ENCODE data around the gene THOP1. TPM values are rescaled to one million over a fixed set of nuclear protein-coding genes. Genes with fewer than 3 reads are reported as not detected.
"Not testable (repeated sequence)": the region's sequence is repeated elsewhere in the genome, so short reads cannot be mapped to it uniquely, and the experiment has no call there.

THOP1 gene
- total RNA-seq, 1 experiment from 2014 or later = 85.8 TPM

- Histone ChIP-seq H3F3A (ENCODE audit: insufficient read depth, low read depth) (no peaks in the 10 kb centered on the region), H3K9me2 (ENCODE audit: insufficient read depth) (no peaks in the 10 kb centered on the region), H4K20me1 (ENCODE audit: insufficient read depth) (no peaks in the 10 kb centered on the region), H3K27ac (no peak overlapping the region), H3K79me2 (ENCODE audit: low read depth) (peaks cover 13% of the 10 kb centered on the region), H2AFZ (no peak overlapping the region), H3K9me3 (ENCODE audit: insufficient read depth, low read depth) (no peaks in the 10 kb centered on the region), H3K4me1 (replicated peaks; ENCODE audit: insufficient read depth) (no peaks in the 10 kb centered on the region), H3K4me3 (no peak overlapping the region), H3K4me2 (no peak overlapping the region), H3K27me3 (ENCODE audit: insufficient read depth, low read depth) (no peaks in the 10 kb centered on the region), H3K36me3 (ENCODE audit: low read depth) (no peaks in the 10 kb centered on the region)
- POLR2A ChIA-PET (ENCODE audit: unreplicated experiment) = no interaction called here
- BruUV-seq (replicated peaks) = no TSS peak
- no peak for DNase-seq
- CTCF ChIA-PET = no interaction called here
- TF ChIP-seq EZH2 (IDR thresholded peaks at IDR 0.05; ENCODE audit: low read depth) (no peak), CTCF (conservative IDR thresholded peaks at IDR 0.05) (no peak)
- intact Hi-C loops (cut with micrococcal nuclease; ENCODE audit: unreplicated experiment) = no loop called here
Observed at GRCh38 chr19:2791876-2792275, 6.6 kb downstream of the THOP1 start.

GRCh38 chr19:2792666-2793065, 7.4 kb downstream of the THOP1 start:
- H3K4me2 ChIP-seq; H3K79me2 ChIP-seq (ENCODE audit: low read depth); H2AFZ ChIP-seq; H3F3A ChIP-seq (ENCODE audit: insufficient read depth, low read depth); BruUV-seq (replicated peaks); intact Hi-C loops (cut with micrococcal nuclease; ENCODE audit: unreplicated experiment); H3K4me3 ChIP-seq; H3K36me3 ChIP-seq (ENCODE audit: low read depth); POLR2A ChIA-PET (ENCODE audit: unreplicated experiment); H3K27ac ChIP-seq; CTCF ChIA-PET; H3K9me3 ChIP-seq (ENCODE audit: insufficient read depth, low read depth); H3K9me2 ChIP-seq (ENCODE audit: insufficient read depth); H3K4me1 ChIP-seq (replicated peaks; ENCODE audit: insufficient read depth); H3K27me3 ChIP-seq (ENCODE audit: insufficient read depth, low read depth); H4K20me1 ChIP-seq (ENCODE audit: insufficient read depth); DNase-seq: not testable (repeated sequence)

GRCh38 chr19:2793126-2793525, 7.8 kb downstream of the THOP1 start:
- no peak for TF ChIP-seq CTCF (conservative IDR thresholded peaks at IDR 0.05)
- no peak for TF ChIP-seq EZH2 (IDR thresholded peaks at IDR 0.05; ENCODE audit: low read depth)
- Histone ChIP-seq H3K27ac (no peak overlapping the region), H3K4me2 (no peak overlapping the region), H3K4me3 (no peak overlapping the region), H2AFZ (no peak overlapping the region), H3K79me2 (ENCODE audit: low read depth) (peaks cover 1% of the 10 kb centered on the region; the same call in 1 of the 2 replicates), H3K9me3 (ENCODE audit: insufficient read depth, low read depth) (no peaks in the 10 kb centered on the region), H3F3A (ENCODE audit: insufficient read depth, low read depth) (no peaks in the 10 kb centered on the region), H3K27me3 (ENCODE audit: insufficient read depth, low read depth) (no peaks in the 10 kb centered on the region), H3K4me1 (replicated peaks; ENCODE audit: insufficient read depth) (no peaks in the 10 kb centered on the region), H3K9me2 (ENCODE audit: insufficient read depth) (no peaks in the 10 kb centered on the region), H3K36me3 (ENCODE audit: low read depth) (no peaks in the 10 kb centered on the region), H4K20me1 (ENCODE audit: insufficient read depth) (no peaks in the 10 kb centered on the region)
- intact Hi-C loops (cut with micrococcal nuclease; ENCODE audit: unreplicated experiment) = no loop called here
- POLR2A ChIA-PET (ENCODE audit: unreplicated experiment) = no interaction called here
- CTCF ChIA-PET = no interaction called here
- no TSS peak for BruUV-seq (replicated peaks)
- DNase-seq = no peak

GRCh38 chr19:2793577-2793976, 8.3 kb downstream of the THOP1 start:
- no peak overlapping the region for H2AFZ ChIP-seq
- no peaks in the 10 kb centered on the region for H3K27me3 ChIP-seq (ENCODE audit: insufficient read depth, low read depth)
- intact Hi-C loops (cut with micrococcal nuclease; ENCODE audit: unreplicated experiment) = no loop called here
- H3K9me3 ChIP-seq (ENCODE audit: insufficient read depth, low read depth) = no peaks in the 10 kb centered on the region
- TF ChIP-seq CTCF (conservative IDR thresholded peaks at IDR 0.05) (no peak), EZH2 (IDR thresholded peaks at IDR 0.05; ENCODE audit: low read depth) (no peak)
- H3K4me2 ChIP-seq = no peak overlapping the region
- BruUV-seq (replicated peaks) = no TSS peak
- H4K20me1 ChIP-seq (ENCODE audit: insufficient read depth) = no peaks in the 10 kb centered on the region
- CTCF ChIA-PET = no interaction called here
- no peaks in the 10 kb centered on the region for H3K9me2 ChIP-seq (ENCODE audit: insufficient read depth)
- no peaks in the 10 kb centered on the region for H3F3A ChIP-seq (ENCODE audit: insufficient read depth, low read depth)
- H3K79me2 ChIP-seq (ENCODE audit: low read depth) = no peaks in the 10 kb centered on the region
- no peaks in the 10 kb centered on the region for H3K36me3 ChIP-seq (ENCODE audit: low read depth)
- H3K4me1 ChIP-seq (replicated peaks; ENCODE audit: insufficient read depth) = no peaks in the 10 kb centered on the region
- POLR2A ChIA-PET (ENCODE audit: unreplicated experiment) = no interaction called here
- DNase-seq = no peak
- H3K27ac ChIP-seq = no peak overlapping the region
- no peak overlapping the region for H3K4me3 ChIP-seq

Data from PC-9 (cell line).